Measurements from ENCODE around the gene CCKAR.

DNA sequence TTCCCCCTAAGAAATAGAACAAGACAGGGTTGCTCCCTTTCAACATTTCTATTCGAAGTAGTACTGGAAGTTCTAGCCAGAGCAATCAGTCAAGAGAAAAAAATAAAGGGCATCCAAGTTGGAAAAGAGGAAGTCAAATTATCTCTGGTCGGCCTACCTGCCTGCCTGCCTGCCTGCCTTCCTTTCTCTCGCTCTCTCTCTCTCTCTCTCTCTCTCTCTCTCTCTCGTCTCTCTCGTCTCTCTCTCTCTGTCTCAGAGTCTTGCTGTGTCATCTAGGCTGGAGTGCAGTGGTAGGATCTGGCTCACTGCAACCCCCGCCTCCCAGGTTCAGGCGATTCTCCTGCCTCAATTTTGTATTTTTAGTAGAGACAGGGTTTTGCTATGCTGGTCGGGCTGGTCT lies 42.9 kb downstream of the CCKAR start:
- TF ChIP-seq, protein P1, sequence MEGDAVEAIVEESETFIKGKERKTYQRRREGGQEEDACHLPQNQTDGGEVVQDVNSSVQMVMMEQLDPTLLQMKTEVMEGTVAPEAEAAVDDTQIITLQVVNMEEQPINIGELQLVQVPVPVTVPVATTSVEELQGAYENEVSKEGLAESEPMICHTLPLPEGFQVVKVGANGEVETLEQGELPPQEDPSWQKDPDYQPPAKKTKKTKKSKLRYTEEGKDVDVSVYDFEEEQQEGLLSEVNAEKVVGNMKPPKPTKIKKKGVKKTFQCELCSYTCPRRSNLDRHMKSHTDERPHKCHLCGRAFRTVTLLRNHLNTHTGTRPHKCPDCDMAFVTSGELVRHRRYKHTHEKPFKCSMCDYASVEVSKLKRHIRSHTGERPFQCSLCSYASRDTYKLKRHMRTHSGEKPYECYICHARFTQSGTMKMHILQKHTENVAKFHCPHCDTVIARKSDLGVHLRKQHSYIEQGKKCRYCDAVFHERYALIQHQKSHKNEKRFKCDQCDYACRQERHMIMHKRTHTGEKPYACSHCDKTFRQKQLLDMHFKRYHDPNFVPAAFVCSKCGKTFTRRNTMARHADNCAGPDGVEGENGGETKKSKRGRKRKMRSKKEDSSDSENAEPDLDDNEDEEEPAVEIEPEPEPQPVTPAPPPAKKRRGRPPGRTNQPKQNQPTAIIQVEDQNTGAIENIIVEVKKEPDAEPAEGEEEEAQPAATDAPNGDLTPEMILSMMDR (IDR thresholded peaks at IDR 0.05; ENCODE audit: poor library complexity), result no peak
- no peak for TF ChIP-seq EZH2 (IDR thresholded peaks at IDR 0.05; ENCODE audit: borderline replicate concordance)
- no peak for TF ChIP-seq EZH2phosphoT487 (IDR thresholded peaks at IDR 0.05; ENCODE audit: low read depth, severe bottlenecking, unreplicated experiment)
